H9 (cell line): Measurements from ENCODE around the gene TRIP10. TPM values are rescaled to one million over a fixed set of nuclear protein-coding genes. Genes with fewer than 3 reads are reported as not detected.

ENCODE experiments used
- DNase-seq: peaks from one replicate; pipeline ENCODE4 v3.0.0-alpha.2; 2017
- H2AFZ ChIP-seq: one replicate; pipeline ENCODE4 v1.6.1; 2013; ENCODE audit warnings: mild to moderate bottlenecking, low read length, control low read depth, moderate library complexity
- H2AK5ac ChIP-seq: 2 replicates; pipeline ENCODE4 v1.6.1; 2013; ENCODE audit warnings: low read length, control low read depth, mixed read lengths; ENCODE audit not compliant: insufficient read length
- H2BK120ac ChIP-seq: one replicate; pipeline ENCODE4 v1.6.1; 2013; ENCODE audit warnings: low read depth, mild to moderate bottlenecking, low read length, control low read depth, inconsistent platforms; ENCODE audit not compliant: poor library complexity, severe bottlenecking
- H2BK12ac ChIP-seq: 2 replicates; pipeline ENCODE4 v1.6.1; 2013; ENCODE audit warnings: low read length, control low read depth, mixed read lengths, low read depth; ENCODE audit not compliant: insufficient read length
- H2BK15ac ChIP-seq: 2 replicates; pipeline ENCODE4 v1.6.1; 2013; ENCODE audit warnings: low read depth, low read length, control low read depth
- H2BK20ac ChIP-seq: one replicate; pipeline ENCODE4 v1.6.1; 2013; ENCODE audit warnings: low read depth, mild to moderate bottlenecking, low read length, control low read depth, inconsistent platforms; ENCODE audit not compliant: poor library complexity, severe bottlenecking
- H2BK5ac ChIP-seq: 2 replicates; pipeline ENCODE4 v1.6.1; 2013; ENCODE audit warnings: low read length, control low read depth, mixed read lengths; ENCODE audit not compliant: insufficient read length
- H3K14ac ChIP-seq: 2 replicates; pipeline ENCODE4 v1.6.1; 2013; ENCODE audit warnings: low read length, control low read depth; ENCODE audit not compliant: insufficient read depth
- H3K18ac ChIP-seq: 2 replicates; pipeline ENCODE4 v1.6.1; 2013; ENCODE audit warnings: low read depth, mild to moderate bottlenecking, mixed read lengths, low read length, control low read depth; ENCODE audit not compliant: insufficient read length
- H3K23ac ChIP-seq: 2 replicates; pipeline ENCODE4 v1.6.1; 2013; ENCODE audit warnings: low read length, control low read depth, mixed read lengths, low read depth; ENCODE audit not compliant: insufficient read length
- H3K23me2 ChIP-seq: 2 replicates; pipeline ENCODE4 v1.6.1; 2013; ENCODE audit warnings: low read depth, mild to moderate bottlenecking, mixed read lengths, low read length, control low read depth; ENCODE audit not compliant: insufficient read length, poor library complexity, severe bottlenecking
- H3K27ac ChIP-seq: 2 replicates; pipeline ENCODE4 v1.5.1; 2013; ENCODE audit warnings: low read length, control low read depth, mixed read lengths, low read depth; ENCODE audit not compliant: insufficient read length
- H3K27me3 ChIP-seq: 2 replicates; pipeline ENCODE4 v1.6.1; 2013; ENCODE audit warnings: low read length, control low read depth, inconsistent platforms; ENCODE audit not compliant: insufficient read depth
- H3K4ac ChIP-seq: 2 replicates; pipeline ENCODE4 v1.6.1; 2013; ENCODE audit warnings: low read depth, mild to moderate bottlenecking, control low read depth, inconsistent platforms, low read length, moderate library complexity
- H3K4me1 ChIP-seq: 2 replicates; pipeline ENCODE4 v1.6.1; 2013; ENCODE audit warnings: low read length, control low read depth, inconsistent platforms; ENCODE audit not compliant: insufficient read depth
- H3K4me2 ChIP-seq: 2 replicates; pipeline ENCODE4 v1.6.1; 2013; ENCODE audit warnings: low read length, control low read depth, mixed read lengths; ENCODE audit not compliant: insufficient read length, insufficient read depth
- H3K56ac ChIP-seq: 2 replicates; pipeline ENCODE4 v1.6.1; 2013; ENCODE audit warnings: low read depth, mild to moderate bottlenecking, mixed read lengths, low read length, control low read depth; ENCODE audit not compliant: insufficient read length
- H3K79me1 ChIP-seq: 2 replicates; pipeline ENCODE4 v1.6.1; 2013; ENCODE audit warnings: low read depth, mild to moderate bottlenecking, moderate library complexity, low read length, control low read depth, inconsistent platforms; ENCODE audit not compliant: insufficient read depth, poor library complexity, severe bottlenecking
- H3K79me2 ChIP-seq: 2 replicates; pipeline ENCODE4 v1.6.1; 2013; ENCODE audit warnings: low read length, control low read depth, inconsistent platforms; ENCODE audit not compliant: insufficient read depth
- H3K9ac ChIP-seq: 2 replicates; pipeline ENCODE4 v1.6.1; 2013; ENCODE audit warnings: low read length, control low read depth, mixed read lengths; ENCODE audit not compliant: insufficient read length; ENCODE audit errors: extremely low read depth
- H3K9me3 ChIP-seq: one replicate; pipeline ENCODE4 v1.6.1; 2013; ENCODE audit warnings: low read depth, low read length, inconsistent platforms; ENCODE audit not compliant: control insufficient read depth
- H3T11ph ChIP-seq: one replicate; pipeline ENCODE4 v1.6.1; 2013; ENCODE audit warnings: mild to moderate bottlenecking, low read length, control low read depth, inconsistent platforms
- H4K20me1 ChIP-seq: one replicate; pipeline ENCODE4 v1.6.1; 2013; ENCODE audit not compliant: control insufficient read depth, insufficient read length, insufficient read depth
- H4K5ac ChIP-seq: 2 replicates; pipeline ENCODE4 v1.6.1; 2013; ENCODE audit warnings: low read depth, mild to moderate bottlenecking, mixed read lengths, low read length, control low read depth; ENCODE audit not compliant: insufficient read length
- H4K8ac ChIP-seq: replicated peaks from 2 replicates; pipeline ENCODE4 v1.6.1; 2013; ENCODE audit warnings: low read length, control low read depth, mixed read lengths, low read depth; ENCODE audit not compliant: insufficient read length
- H4K91ac ChIP-seq: 2 replicates; pipeline ENCODE4 v1.6.1; 2013; ENCODE audit warnings: low read depth, mild to moderate bottlenecking, moderate library complexity, mixed read lengths, low read length, control low read depth; ENCODE audit not compliant: insufficient read length
- H3K27ac Mint-ChIP-seq, 3 experiments: 2 replicates in 2 of 3; 3 replicates in 1 of 3; pipeline ENCODE4 v1.8.0; 2020 to 2021; ENCODE audit warnings: mixed read lengths in 3 of 3, mild to moderate bottlenecking in 1 of 3, moderate library complexity in 1 of 3
- H3K27me3 Mint-ChIP-seq: 2 replicates; pipeline ENCODE4 v1.8.0; 2021; ENCODE audit warnings: low read depth, mild to moderate bottlenecking, moderate library complexity, mixed read lengths
- H3K36me3 Mint-ChIP-seq, 3 experiments: 2 replicates in 2 of 3; 3 replicates in 1 of 3; pipeline ENCODE4 v1.8.0; 2020 to 2021; ENCODE audit warnings: low read depth in 3 of 3, mixed read lengths in 3 of 3; ENCODE audit not compliant: insufficient read depth in 1 of 3
- H3K4me1 Mint-ChIP-seq, 2 experiments: 2 replicates each; pipeline ENCODE4 v1.8.0; 2020; ENCODE audit warnings: mixed read lengths in 2 of 2
- H3K4me3 Mint-ChIP-seq, 2 experiments: 2 replicates in 1 of 2; 3 replicates in 1 of 2; pipeline ENCODE4 v1.8.0; 2020 to 2021; ENCODE audit warnings: mild to moderate bottlenecking in 2 of 2, mixed read lengths in 2 of 2, moderate library complexity in 1 of 2
- H3K9me3 Mint-ChIP-seq, 2 experiments: 2 replicates in 1 of 2; 3 replicates in 1 of 2; pipeline ENCODE4 v1.8.0; 2020; ENCODE audit warnings: mild to moderate bottlenecking in 2 of 2, mixed read lengths in 2 of 2, moderate library complexity in 1 of 2
- WGBS: extraction: QIAGEN DNeasy Blood & Tissue Kit; methylation state at CpG from one replicate; pipeline ENCODE4 v1.1.7; 2013; ENCODE audit warnings: missing lambda C conversion rate, low lambda C conversion rate, mixed read lengths; ENCODE audit not compliant: insufficient read length; ENCODE audit errors: extremely low coverage; 5-methylcytosine and 5-hydroxymethylcytosine counted together
- total RNA-seq: library from RNA; stranded (reverse); gene quantifications from 2 replicates; pipeline ENCODE4 v1.2.1, GENCODE V29; 2021
- TF ChIP-seq, protein P1 (sequence below): fragments of 200-600 bp; sonication (generic); conservative IDR thresholded peaks from 3 replicates; pipeline ENCODE4 v1.8.0; 2021; ENCODE audit warnings: antibody characterized with exemption, mild to moderate bottlenecking

TRIP10 gene
- total RNA-seq, 1 experiment from 2014 or later: 56.4 TPM

DNA sequence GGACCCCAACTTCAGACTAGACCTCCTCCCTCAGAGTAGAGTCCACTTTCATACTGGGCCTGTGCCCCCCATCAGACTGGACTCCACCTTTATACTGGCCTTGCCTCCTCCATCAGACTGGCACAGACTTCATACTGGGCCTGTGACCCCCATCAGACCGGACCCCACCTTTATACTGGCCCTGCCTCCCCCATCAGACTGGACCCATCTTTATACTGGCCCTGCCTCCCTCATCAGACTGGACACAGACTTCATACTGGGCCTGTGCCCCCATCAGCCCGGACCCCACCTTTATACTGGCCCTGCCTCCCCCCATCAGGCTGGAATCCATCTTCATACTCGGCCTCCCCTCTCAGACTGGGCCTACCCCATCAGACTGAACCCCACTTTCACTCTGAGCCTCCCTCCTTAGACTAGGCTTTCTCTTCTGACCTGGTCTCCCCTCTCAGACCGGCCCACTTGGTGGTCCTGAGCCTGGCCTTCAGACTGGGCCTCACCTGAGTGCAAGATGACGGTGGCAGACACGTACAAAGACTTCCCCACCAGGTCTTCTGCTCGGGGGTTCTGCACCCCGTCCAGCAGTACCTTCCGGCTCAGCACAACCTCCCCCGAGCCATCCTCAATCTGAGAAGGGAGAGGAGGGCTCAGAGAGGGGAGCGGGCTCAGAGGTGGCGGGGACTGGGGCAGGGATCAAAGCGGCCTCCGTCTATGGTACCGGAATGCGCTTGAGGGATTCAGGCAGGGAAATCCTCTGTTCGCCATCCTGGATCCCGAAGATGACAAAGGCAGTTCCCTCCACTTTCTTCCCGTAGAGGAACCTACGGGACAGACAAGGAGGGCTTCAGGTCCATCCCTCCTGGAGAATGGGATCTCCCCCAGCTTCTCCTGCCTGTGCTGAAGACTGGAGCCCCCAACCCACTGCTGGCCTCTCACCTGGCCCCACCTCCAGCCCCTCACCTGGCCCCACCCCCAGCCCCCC, 26.5 kb upstream of the TRIP10 start:
- H3K18ac ChIP-seq: no peak overlapping the region
- peaks cover 14 to 41% of the 10 kb centered on the region in 2 experiments for H3K4me1 Mint-ChIP-seq
- no peak overlapping the region for H2BK120ac ChIP-seq
- H2BK12ac ChIP-seq: no peak overlapping the region
- TF ChIP-seq, protein P1, sequence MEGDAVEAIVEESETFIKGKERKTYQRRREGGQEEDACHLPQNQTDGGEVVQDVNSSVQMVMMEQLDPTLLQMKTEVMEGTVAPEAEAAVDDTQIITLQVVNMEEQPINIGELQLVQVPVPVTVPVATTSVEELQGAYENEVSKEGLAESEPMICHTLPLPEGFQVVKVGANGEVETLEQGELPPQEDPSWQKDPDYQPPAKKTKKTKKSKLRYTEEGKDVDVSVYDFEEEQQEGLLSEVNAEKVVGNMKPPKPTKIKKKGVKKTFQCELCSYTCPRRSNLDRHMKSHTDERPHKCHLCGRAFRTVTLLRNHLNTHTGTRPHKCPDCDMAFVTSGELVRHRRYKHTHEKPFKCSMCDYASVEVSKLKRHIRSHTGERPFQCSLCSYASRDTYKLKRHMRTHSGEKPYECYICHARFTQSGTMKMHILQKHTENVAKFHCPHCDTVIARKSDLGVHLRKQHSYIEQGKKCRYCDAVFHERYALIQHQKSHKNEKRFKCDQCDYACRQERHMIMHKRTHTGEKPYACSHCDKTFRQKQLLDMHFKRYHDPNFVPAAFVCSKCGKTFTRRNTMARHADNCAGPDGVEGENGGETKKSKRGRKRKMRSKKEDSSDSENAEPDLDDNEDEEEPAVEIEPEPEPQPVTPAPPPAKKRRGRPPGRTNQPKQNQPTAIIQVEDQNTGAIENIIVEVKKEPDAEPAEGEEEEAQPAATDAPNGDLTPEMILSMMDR: no peak
- H2AFZ ChIP-seq: no peak overlapping the region
- WGBS: no CpG with 5 or more reads among the region's 20 CpGs
- no peaks in the 10 kb centered on the region for H4K20me1 ChIP-seq
- H2BK20ac ChIP-seq: no peak overlapping the region
- H3K9me3 ChIP-seq: no peaks in the 10 kb centered on the region
- H2AK5ac ChIP-seq: no peak overlapping the region
- no peak overlapping the region for H3K23ac ChIP-seq
- H3K14ac ChIP-seq: no peak overlapping the region
- H2BK5ac ChIP-seq: no peak overlapping the region
- no peak overlapping the region for H3K56ac ChIP-seq
- no peaks in the 10 kb centered on the region for H3K79me1 ChIP-seq
- H3K27me3 Mint-ChIP-seq: peaks cover 57% of the 10 kb centered on the region
- H3K27ac Mint-ChIP-seq: no peak overlapping the region
- H3K4me1 ChIP-seq: no peaks in the 10 kb centered on the region; the same call in 1 of the 2 replicates
- H3K4me2 ChIP-seq: no peak overlapping the region
- no peak overlapping the region for H4K91ac ChIP-seq
- no peak overlapping the region for H2BK15ac ChIP-seq
- DNase-seq: no peak
- no peaks in the 10 kb centered on the region for H3K23me2 ChIP-seq
- peaks cover 0 to 4% (median 3%) of the 10 kb centered on the region in 3 experiments; a peak in 3 of 7 replicates for H3K36me3 Mint-ChIP-seq
- no peak overlapping the region for H3K9ac ChIP-seq
- no peak overlapping the region for H3T11ph ChIP-seq
- no peaks in the 10 kb centered on the region; the same call in 1 of the 2 replicates for H3K27me3 ChIP-seq
- peaks cover 7 to 11% of the 10 kb centered on the region in 2 experiments for H3K9me3 Mint-ChIP-seq
- peak overlapping the region in 1 of 2 experiments; percentile 13; a peak in 2 of 5 replicates for H3K4me3 Mint-ChIP-seq
- no peak overlapping the region for H3K27ac ChIP-seq
- no peaks in the 10 kb centered on the region for H3K79me2 ChIP-seq
- H3K4ac ChIP-seq: no peak overlapping the region
- no peak overlapping the region for H4K8ac ChIP-seq
- no peak overlapping the region for H4K5ac ChIP-seq
